ENCODE data around the gene IL22RA2.

IL22RA2 gene

GRCh38 chr6:137197684-137198645 lies 24.5 kb upstream of the IL22RA2 start:
- DNase-seq = no peak

GRCh38 chr6:137193256-137194070 lies 20.0 kb upstream of the IL22RA2 start:
- DNase-seq = no peak

- no peak for DNase-seq
These were observed 19.4 kb upstream of the IL22RA2 start for GRCh38 chr6:137192821-137193220.

- no peak for DNase-seq
These were observed 18.2 kb upstream of the IL22RA2 start for GRCh38 chr6:137191670-137192069.

- DNase-seq = no peak
These were observed 17.8 kb upstream of the IL22RA2 start for GRCh38 chr6:137191236-137191635.

GRCh38 chr6:137190583-137191094 lies 17.2 kb upstream of the IL22RA2 start:
- no peak for DNase-seq

GRCh38 chr6:137188855-137189254 lies 15.4 kb upstream of the IL22RA2 start:
- DNase-seq = no peak

- no peak for DNase-seq
These were observed 11.8 kb upstream of the IL22RA2 start for GRCh38 chr6:137185290-137185689.

GRCh38 chr6:137182654-137183073 lies 9.2 kb upstream of the IL22RA2 start:
- no peak for DNase-seq

GRCh38 chr6:137181891-137182653 lies 8.6 kb upstream of the IL22RA2 start:
- no peak for DNase-seq

GRCh38 chr6:137177611-137178010 lies 4.2 kb upstream of the IL22RA2 start:
- DNase-seq = no peak

- DNase-seq = no peak
These were observed 3.3 kb upstream of the IL22RA2 start for GRCh38 chr6:137176729-137177128.

- no peak for DNase-seq
These were observed 2.4 kb upstream of the IL22RA2 start for GRCh38 chr6:137175868-137176245.

- DNase-seq = no peak
These were observed 1.9 kb upstream of the IL22RA2 start for GRCh38 chr6:137175157-137175867.

- no peak for DNase-seq
These were observed 561 bp downstream of the IL22RA2 start for GRCh38 chr6:137172734-137173431.

GRCh38 chr6:137171824-137172733 lies 1.4 kb downstream of the IL22RA2 start:
- DNase-seq = no peak

GRCh38 chr6:137171053-137171374 lies 2.4 kb downstream of the IL22RA2 start:
- no peak for DNase-seq

- DNase-seq = no peak
These were observed 3.0 kb downstream of the IL22RA2 start for GRCh38 chr6:137170266-137171052.

- DNase-seq = no peak
These were observed 5.6 kb downstream of the IL22RA2 start for GRCh38 chr6:137167702-137168377.

Data from NCI-H2029 (cell line).